Stimulated activated CD4-positive, alpha-beta T cell treated with anti-CD3 and anti-CD28 coated beads, Interleukin-4, amount 100 ng/mL, for 4 hours (primary cell): ENCODE results near the gene CST1.
A peak's percentile ranks its signal among the peaks of the same experiment; 100 is the strongest.
"Not testable (repeated sequence)": the region's sequence is repeated elsewhere in the genome, so short reads cannot be mapped to it uniquely, and the experiment has no call there.

Experiments
- DNase-seq, 2 experiments: peaks; one replicate each; pipeline ENCODE4 v3.0.0-alpha.2; 2020

Gene CST1

DNA sequence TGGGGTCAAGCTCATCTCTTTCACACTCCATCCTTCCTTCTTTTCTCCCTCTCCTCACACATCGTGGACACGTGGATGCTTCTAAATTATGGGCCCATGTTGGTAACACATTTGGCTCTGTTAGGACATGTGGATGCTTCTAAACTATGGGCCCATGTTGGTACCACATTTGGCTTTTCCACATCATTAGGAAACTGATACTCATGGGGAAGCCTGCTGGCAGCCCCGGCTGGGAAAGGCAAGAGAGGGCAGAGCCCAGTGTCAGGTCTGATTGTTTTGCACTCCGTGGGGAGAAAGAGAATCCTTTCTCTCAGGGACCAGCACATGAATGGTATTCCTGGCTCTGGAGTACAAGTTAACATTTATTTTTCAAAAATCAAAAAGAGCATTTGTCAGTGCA lies 4.0 kb upstream of the CST1 start:
- DNase-seq = no peak

DNA sequence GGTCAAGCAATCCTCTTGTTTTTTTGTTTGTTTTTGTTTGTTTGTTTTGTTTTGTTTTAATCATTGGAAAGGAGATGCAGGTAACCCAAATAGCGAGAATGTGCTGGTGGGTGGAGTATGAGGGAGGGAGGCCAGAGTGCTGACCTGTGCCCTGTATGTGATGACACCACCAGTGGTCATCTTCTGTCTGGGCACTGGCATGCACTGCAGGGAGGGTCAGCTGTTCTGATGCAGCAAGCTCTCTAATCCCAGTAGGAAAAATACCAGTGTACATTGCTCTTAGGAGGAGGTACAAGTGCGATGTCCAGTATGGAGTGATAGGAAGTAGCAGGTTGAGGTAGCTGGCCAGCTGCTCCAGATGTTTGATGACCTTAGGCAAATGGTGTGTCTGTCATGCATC lies 2.9 kb upstream of the CST1 start:
- DNase-seq = no peak

DNA sequence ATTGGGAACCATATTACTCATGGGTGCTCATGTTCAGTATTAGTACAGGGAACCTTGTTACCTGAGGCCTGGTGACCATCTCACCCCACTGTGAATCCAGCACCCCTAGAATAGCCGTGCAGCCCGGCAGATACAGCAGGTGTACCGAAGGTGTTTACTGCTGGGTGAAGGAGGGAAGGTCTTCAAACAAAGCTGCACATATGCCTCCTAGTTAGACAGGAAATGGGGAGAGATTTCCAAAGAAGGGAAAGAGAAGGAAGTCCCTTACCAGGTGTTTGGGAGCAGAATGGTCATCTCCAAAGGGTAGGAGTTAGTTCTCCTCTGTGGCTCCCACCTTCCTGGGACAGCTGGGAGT lies 2.4 kb upstream of the CST1 start:
- no peak for DNase-seq

DNA sequence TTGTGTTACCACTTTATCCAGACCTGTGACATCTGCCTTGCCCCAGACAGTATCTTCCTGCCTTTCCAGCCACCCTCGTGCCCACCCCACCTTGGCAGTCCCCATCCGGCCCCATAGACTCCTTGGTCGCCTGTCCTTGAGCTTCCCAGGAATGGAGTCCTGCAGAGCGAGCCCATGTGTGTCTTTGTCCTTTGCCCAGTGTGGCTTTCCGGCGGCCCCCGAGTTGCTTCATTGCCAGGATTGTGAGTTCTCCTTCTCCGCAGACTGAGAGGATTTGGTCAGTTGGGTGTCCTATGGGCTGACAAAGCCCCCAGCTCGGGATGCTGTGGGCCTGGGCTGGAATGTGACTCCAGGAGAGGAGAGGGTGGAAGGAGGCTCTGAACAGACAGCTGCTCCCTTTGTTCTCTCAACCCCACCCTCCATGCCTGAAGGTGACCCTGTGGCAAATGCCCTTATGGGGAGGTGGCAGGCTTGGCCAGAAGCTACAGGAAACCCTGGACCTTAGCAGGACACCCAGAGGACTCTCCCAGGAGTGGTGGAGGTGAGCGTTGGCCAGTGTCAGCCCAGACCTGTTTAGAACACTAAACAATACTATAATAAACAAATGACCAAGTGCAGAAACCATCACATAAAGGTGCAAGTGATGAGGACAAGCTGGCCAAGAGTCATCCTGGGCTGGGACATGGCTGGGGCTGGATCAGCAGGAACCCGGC lies 1.9 kb upstream of the CST1 start:
- no peak for DNase-seq

DNA sequence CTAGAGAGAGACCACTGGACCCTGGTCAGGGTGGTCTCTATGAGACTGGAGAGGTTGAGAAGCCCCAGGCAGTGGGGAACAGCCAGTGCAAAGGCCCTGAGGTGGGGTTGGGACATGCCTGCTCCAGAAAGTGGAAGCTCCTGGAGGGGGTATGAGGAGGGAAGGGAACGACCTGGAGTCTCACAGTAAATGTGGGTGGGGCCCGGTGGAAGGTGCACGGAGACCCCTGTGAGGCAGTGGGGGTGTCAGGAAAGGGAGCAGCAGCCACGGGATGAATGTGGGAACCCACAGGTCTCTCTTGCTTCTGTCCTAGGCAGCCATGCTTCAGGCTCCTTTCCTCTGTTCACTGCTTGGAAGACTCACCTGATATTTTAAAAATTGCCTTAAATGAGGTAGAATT lies 1.3 kb upstream of the CST1 start:
- DNase-seq = no peak

DNA sequence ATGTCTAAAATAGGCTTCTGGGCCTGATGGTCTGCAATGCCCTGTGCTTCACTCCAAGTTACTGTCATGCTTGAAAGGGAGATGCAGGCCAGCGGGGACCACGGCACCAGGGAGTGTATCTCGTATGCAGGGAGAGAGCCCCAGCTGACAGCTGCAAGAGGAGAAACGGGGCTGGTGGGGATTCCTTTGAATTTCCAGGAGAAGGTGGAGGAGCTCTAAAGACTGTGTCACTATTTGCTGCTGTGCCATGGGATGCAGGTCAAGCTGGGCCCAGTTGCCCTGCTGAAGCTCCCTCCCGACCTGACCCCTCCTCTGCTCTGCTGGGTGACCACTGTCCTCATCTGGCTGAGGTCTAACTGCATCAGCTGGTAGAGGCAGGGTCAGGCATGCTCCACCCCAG lies 989 bp downstream of the CST1 start:
- DNase-seq = no peak

DNA sequence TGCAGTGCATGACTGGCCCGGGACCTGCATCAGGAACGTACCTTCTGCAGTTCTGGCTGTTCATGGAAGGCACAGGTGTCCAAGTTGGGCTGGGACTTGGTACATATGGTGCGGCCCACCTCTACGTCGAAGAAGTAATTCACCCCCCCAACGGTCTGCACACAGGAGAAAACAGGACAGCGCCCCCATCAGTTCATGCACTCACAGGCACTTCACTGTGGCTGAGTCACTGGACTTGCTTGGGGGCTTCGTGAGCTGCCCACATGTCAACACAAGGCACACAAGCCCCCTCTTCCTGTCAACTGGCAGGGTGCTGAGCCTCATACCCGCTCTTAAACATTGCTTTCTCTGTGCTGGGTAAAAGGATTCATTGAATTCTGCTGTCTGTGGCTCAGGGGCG lies 1.8 kb downstream of the CST1 start:
- not testable (repeated sequence) for DNase-seq

DNA sequence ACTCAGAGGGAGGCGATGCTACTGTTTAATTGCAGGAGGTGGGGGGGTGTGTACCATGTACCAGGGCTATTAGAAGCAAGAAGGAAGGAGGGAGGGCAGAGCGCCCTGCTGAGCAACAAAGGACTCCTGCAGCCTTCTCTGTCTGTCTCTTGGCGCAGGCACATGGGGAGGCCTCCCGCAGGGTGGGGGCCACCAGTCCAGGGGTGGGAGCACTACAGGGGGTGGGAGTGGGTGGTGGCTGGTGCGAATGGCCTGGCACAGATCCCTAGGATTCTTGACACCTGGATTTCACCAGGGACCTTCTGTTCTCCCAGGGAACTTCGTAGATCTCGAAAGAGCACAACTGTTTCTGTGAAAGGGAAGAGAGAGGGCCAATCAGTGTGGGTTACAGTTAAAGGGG lies 3.2 kb downstream of the CST1 start:
- DNase-seq = not testable (repeated sequence)

DNA sequence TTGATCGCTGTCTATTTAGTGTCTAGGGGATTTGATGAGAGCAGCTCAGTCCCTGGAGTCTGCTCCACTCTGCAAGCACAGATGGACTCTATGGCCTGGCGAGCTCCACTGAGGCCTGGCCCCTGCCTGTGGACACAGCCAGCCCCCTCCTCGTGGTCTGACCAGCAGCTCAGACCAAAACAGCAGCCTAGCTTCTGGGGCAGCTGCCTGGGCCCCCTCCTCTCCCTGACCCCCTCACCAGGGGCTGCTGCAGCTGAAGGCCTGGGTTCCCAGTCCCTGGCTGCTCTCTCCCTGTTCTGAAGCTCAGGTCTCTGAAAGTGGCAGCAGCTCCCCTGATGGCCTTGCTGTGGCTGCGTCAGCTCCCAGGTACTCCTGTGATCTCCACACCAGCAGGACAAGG lies 3.6 kb downstream of the CST1 start:
- not testable (repeated sequence) for DNase-seq

DNA sequence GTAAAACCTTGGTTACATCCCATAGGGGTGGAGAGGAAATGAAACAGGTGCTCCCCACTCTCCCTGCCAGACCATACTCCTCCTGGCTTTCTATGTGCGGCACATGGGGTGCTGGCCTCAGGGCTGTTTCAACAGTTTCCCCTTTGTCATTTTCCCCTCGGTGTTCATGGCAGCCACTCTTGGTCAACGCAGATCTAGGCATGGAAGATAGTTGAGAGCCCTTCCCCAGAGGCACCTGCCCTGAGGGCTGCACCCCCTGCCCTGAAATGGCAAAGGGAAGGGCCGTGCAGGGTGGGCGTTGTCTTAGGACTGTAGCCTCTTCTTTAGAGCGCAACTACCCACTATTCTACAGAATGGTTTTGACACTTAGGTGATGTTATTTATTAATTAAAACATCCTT lies 4.4 kb downstream of the CST1 start:
- DNase-seq = no peak

DNA sequence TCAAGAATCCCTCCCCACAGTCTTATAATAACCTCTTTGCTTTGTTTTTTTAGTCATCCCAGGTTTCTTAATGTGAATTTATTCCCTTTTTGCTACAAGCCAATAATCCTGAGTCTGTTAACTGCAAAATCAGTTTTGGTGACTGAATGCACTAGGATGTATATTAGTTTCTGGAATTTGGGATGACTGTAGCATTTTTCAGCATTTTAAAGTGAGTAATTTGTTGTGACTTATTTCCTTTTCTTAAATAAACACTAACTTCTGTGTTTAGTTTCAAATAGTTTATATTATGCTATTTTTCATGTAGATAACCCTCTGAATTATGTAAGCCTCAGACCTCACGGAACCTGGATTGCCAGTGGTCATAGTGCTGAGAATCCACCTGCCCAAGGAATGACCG lies 5.5 kb downstream of the CST1 start:
- DNase-seq = no peak

DNA sequence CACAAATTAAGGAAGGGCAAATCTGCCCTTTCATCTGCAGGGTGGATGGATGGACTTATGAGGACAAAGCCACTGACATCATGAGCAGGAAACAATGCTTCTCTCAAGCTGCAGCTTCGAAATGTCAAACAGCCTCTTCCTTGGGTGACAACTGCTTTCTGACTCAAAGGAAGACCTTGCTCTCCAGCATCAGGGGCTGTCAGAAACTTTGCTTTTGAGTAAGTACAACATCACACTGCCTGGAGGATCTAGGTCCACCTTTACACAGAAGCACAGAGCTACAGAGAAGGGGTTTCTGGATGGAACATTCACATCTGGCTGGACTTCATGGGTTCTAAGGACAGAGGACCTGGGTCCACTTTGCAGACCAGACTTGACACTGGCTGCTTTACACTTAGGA lies 5.9 kb downstream of the CST1 start:
- no peak for DNase-seq

DNA sequence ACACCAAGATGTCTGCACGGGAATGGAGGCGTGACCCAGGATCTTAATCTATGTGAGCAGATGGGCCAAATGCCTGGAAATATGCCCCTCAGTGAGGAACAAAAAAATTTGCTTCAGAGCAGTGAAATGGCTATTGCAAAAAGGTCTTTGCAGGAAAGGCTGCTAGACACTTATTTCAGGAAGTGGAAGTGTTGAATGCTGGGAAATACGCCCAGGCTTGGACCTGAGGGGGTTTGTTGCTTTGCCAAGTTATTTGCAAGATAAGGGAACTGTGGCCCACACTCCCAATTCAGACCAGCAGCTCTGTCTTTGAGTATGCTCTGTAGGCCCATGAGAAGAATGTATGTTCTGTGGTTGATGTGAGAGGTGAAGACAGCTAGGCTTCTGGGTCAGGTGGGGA lies 15.3 kb downstream of the CST1 start:
- not testable (repeated sequence) for DNase-seq

DNA sequence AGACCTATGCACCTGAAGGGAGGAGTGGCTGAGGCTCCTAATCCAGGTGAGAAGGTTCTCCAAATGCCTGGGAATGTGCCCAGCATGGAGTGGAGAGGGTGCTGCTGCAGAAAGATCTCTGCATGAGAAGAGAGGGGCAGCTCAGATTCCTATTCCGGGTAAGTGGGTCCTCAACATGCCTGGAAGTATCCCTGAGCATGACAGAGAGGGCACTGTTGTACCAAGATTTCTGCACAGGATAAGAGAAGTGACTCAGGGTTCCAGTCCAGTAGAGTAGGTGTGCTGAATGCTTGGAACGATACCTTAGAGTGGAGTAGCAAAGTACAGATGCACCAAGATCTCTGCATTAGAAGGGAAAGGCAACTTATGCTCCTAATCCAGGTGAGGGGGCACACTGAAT lies 15.8 kb downstream of the CST1 start:
- DNase-seq = not testable (repeated sequence)

DNA sequence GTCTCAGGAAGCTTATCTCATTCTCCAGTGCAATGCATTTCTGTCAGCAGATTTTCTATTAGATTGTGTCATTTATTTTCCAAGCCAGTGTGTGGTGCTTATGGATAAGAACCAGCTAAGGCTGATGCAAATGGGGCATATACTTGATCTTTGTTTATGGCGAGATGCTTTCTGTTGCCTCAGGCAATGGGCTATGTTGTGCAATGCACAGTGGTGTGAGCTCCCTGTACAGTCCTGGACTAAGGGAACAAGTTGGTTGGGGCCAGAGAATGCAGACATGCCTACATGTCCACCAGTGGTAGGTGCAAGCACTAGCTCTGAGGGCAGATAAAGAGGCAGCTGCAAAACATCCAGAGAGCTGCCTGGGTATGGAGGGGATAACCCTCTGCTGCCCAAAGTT lies 16.3 kb downstream of the CST1 start:
- not testable (repeated sequence) for DNase-seq

DNA sequence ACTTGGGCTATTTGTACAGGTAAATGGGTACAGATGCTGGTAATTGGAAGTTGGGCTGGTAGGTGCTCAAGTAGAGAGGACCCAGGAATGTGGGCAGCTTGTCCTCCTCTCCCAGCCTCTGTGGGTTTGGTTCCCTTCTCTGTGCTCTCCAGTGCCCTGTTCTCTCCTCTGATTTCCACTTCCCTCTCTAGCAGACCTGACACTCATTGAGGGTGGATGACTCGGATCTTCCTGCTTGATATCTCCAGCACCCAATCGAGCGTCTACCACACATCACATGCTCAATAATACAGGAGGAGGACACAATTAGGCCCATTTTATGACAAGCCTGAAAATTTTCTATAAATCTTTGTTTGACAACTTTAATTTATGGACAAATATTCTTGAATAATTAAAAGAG lies 23.7 kb downstream of the CST1 start:
- no peak for DNase-seq

DNA sequence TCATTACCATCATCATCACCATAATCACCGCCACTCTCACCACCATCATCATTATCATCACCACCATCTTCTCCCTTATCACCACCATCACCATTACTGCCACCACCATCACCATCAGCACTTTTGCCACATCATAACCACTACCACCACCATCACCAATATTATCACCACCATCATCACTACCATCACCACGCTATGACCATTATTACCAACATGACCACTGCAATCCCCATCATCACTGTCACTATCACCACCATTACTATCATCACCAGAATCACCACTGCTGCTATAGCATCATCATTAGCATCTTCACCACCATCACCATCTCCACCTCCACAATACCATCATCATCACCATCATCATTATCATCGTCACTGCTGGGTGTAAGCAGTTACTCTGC lies 25.6 kb downstream of the CST1 start:
- no peak for DNase-seq

DNA sequence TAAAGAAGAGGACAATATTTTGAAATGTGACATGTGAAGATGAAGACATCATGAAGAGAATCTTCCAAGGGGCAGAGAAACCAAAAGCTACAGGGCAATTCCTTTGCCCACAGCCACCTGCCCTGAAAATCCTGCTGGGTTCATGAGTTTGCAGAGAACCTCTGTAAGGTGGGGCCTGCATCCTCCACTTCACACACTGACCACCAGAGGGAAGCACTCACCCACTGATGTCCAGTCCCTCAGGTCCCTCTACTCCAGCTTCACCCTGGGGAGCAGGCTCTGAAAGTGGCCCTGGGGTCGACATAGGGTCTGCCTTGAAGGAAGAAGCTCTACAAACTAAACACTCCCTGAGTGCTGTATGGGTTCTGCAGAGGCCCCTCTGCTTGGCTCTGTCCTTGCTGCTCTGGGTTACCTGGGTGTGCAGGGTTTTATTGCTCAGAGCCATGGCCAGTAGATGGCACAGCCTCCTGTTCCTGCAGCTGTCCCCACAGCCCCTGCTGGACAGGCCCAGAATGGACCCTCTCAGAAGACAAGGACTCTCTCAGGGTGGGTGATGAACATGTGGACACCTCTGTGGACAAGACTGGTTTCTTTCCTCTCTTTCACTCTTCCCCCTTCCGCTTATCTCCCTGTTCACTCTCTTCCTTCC lies 27.0 kb downstream of the CST1 start:
- DNase-seq = peak in 1 of 2 experiments; percentile 1

DNA sequence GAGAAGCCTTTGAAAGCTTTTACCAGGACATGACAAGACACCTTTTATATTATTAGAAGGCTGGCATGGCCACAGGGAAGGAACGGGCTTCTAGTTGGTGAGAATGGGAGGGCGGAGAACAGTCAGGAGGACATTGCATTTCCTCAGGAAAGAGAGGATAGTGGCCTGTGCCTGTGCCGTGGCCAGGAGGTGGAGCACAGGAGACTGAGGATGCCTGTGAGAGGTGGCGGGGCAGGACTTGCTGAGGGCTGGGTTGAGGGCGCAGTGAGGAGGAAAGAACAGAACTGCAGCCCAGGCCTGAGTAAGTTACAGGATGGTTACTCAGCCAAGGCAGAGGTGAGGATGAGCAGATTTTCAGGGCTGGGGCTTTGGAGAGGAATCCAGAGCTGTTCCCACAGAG lies 27.9 kb downstream of the CST1 start:
- not testable (repeated sequence) for DNase-seq

DNA sequence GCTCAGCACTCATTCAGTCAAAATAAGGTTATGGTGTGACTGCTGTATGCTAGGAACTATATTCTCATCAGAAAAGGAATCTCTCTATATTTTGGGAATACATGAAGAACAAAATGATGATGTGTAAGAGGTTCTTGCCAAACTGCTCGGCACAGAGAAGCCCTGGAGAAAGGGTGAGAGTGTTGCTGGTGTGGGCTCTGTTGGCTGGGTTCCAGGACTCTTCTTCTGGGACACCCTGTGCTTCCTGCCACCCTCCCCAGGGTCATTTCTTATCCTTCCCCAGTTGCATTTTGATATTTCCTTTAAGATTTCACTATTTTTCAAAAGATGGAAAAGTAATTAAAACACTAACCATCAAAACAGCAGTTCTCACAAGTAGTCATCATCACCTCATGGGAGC lies 28.8 kb downstream of the CST1 start:
- DNase-seq = no peak

DNA sequence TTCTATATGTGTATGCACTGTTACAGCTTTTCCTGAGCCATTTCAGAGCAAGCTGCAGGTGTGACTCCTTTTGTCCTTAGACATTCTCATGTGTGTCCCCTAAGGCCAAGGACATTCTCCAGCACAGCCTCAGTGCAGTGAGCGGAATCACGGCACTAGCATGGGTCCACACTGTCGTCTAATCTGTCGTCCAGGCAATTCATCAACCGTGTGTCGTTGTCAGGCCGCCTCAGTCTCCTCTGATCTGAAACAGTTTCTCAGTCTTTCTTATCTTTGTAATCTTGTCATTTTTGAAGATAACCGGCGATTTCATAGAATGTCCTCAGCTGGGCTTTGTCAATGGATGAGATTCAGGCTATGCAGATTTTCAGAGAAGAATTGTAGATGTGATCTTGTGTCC lies 31.4 kb downstream of the CST1 start:
- DNase-seq = not testable (repeated sequence)

DNA sequence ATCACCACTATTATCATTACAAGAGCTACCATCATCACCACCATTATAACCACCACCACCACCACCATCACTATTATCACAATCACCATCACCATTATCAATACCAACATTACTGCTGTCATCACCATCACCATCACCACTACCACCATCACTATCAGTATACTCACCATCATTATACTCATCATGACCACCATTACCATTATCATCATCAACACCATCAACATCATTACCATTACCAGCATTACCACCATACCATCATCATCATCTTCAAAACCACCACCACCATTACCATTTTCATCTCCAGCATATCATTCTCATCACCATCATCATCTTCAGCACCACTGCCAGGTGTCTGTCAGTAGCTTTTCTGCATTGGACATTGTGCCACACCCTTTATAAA lies 39.0 kb downstream of the CST1 start:
- DNase-seq = not testable (repeated sequence)

DNA sequence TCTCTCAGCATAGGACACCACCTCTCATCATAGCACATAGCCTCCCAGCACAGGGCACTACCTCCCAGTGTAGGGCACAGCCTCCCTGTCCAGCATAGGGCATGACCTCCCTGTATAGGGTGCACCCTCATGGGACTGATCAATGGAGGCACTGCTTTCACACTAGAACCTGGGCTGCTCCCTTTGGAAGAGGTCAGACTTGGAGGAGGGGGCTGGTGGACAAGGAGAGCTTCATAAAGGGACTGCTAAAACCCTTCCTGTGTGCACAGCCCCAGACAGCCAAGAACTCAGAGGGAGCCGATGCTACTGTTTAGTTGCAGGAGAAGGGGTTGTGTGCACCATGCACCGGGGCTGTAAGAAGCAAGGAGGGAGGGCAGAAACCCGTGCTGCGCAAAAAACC lies 40.0 kb downstream of the CST1 start:
- no peak for DNase-seq

DNA sequence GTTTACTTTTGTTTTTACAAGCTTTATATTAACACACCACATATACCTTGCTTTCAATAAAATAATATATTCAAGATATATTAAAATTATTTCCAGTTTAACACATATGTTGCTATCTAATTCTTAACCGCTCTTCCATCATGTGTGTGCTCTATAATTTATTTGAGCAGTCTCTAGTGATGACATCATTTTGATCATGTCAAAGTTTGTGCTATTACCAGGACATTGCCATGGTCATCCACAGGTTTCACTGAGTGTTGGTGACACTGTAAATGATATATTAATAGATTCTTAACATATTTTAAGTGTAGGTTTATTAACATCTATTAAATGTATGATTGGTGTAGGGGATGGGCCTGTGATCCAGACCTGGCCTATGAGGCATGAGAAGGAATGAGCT lies 44.8 kb downstream of the CST1 start:
- no peak for DNase-seq

DNA sequence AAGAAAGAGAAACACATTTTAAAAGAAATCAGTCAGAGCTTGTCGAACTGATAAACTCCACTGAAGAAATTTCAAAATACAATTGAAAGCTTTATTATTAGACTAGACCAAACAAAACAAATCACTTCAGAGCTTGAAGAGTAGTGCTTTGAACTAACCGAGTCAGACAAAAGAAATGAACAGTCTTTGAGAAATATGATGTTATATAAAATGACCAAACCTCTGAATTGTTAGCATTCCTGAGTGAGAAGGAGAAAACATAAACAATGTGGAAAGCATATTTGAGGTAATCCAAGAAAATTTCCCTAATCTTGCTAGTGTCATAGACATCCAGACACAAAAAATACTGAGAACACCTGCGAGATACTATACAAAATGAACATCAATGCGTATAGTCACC lies 48.7 kb downstream of the CST1 start:
- DNase-seq = no peak
